Astrocyte of the spinal cord (primary cell): Measurements from ENCODE around the gene RBM47.
A peak's percentile ranks its signal among the peaks of the same experiment; 100 is the strongest.

Experiments used
- DNase-seq: peaks from one replicate; pipeline ENCODE4 v3.0.0; 2011; ENCODE audit warnings: low read depth, low spot score
- H3K4me3 ChIP-seq: 2 replicates; pipeline ENCODE4 v1.5.1; 2011; ENCODE audit warnings: low read depth, mild to moderate bottlenecking, low read length, moderate library complexity
- in situ Hi-C: cut with HindIII; loops from 2 replicates; pipeline ENCODE4 v1.10.0; 2017; ENCODE audit warnings: low sequenced_read_pairs
- TF ChIP-seq, protein P1 (sequence below): IDR thresholded peaks from 2 replicates; pipeline ENCODE4 v1.5.1; 2012; ENCODE audit warnings: low read depth, mild to moderate bottlenecking, low read length, inconsistent platforms

The RBM47 gene

DNA sequence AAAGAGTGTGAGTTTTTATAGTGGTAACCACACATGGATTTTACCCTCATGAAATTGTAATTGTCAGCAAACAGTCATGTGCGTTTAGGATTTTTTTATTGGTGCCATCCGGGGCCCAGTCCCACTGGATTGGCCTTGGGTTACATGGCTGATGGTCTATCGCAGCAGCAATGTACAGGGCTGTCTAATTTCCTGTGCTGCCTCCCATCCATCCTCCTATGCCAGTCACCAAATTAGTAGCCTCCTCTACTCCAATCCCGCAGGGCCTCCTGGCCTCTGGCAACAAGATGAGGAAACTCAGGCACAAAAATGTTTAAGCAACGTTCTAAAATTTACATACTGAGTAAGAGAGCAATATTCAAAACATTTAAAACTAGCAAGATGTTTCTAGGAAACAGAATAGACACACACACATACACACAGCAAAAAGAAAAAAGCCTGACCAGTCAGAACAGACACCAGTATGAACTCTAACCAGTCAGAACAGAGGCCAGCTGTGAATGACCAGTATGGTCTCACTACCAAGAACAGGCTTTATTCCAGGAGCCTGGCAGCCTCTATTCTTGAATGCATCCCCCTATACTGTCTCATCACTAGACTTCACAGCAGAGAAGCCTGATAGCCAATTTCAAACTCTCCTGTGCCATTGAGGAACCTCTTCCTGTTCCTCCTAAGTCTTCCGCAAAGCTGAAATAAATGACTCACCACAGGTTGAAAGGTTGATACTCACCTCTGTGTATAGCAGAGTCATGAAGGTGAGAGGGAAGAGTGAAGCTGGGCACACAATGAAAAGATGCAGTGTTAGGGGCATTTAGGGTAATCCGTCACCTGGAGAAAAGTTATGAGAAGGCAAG, 251.9 kb downstream of the RBM47 start:
- in situ Hi-C loops, result no loop called here
- H3K4me3 ChIP-seq, result no peak overlapping the region
- TF ChIP-seq, protein P1, sequence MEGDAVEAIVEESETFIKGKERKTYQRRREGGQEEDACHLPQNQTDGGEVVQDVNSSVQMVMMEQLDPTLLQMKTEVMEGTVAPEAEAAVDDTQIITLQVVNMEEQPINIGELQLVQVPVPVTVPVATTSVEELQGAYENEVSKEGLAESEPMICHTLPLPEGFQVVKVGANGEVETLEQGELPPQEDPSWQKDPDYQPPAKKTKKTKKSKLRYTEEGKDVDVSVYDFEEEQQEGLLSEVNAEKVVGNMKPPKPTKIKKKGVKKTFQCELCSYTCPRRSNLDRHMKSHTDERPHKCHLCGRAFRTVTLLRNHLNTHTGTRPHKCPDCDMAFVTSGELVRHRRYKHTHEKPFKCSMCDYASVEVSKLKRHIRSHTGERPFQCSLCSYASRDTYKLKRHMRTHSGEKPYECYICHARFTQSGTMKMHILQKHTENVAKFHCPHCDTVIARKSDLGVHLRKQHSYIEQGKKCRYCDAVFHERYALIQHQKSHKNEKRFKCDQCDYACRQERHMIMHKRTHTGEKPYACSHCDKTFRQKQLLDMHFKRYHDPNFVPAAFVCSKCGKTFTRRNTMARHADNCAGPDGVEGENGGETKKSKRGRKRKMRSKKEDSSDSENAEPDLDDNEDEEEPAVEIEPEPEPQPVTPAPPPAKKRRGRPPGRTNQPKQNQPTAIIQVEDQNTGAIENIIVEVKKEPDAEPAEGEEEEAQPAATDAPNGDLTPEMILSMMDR, result no peak
- peak; percentile 29 for DNase-seq

DNA sequence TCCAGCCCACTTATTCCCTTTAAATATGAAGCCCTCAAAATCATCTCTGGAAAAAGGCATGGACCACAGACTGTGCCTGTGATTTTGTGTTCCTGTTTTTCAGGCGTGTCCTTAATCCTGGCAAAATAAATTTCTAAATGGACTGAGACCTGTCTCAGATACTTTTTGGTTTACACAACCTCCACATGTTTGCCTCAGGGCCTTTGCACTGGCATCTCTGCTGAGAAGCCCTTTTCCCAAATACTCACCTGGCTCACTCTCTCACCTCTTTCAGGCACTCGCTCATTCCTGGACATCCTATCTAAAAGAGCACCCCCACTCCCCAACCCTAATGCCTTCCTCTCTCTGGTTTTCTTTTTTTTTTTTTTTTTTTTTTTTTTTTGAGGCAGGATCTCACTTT, 254.0 kb downstream of the RBM47 start:
- no peak overlapping the region for H3K4me3 ChIP-seq
- TF ChIP-seq, protein P1, result no peak
- no peak for DNase-seq
- in situ Hi-C loops, result no loop called here

DNA sequence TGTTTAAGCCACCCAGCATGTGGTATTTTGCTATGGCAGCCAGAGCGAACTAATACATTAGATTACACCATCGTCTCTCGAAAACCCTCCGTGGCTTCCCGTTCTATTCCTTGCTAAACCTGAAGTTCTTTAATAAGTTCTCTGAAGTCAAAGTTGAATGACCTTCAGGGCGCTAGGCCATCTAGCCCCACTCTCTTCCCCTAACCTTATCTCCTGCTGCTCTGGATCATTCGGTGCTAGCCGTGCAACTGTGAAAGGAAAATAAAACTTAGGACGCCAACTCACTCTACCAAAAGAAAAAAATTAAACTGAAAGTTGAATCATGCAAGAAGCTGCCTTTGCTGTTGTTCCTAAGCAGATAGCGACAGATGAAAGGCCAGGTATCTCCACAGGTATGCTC, 254.6 kb downstream of the RBM47 start:
- DNase-seq, result no peak
- TF ChIP-seq, protein P1, result no peak
- in situ Hi-C loops, result no loop called here
- H3K4me3 ChIP-seq, result no peak overlapping the region

DNA sequence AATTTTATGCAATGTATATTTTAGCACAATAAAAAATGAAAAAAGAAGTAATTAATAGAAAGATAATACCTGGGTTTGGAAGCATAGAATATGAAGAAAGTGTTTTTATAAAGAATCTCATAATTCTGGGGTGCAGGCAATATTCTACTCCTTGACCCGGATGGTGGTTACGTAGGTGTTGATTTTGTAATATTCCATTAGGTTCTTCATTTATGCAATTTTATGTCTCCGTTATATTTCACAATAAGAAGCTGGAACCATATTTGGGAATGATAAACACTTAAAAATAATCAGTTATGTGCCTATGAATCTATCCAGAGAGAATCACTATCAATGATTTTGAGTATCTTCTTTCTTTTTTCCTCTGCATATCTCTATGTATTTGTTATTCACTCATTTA, 256.0 kb downstream of the RBM47 start:
- no peak overlapping the region for H3K4me3 ChIP-seq
- in situ Hi-C loops, result no loop called here

More for the DNA sequence above, 256.0 kb downstream of the RBM47 start:
- TF ChIP-seq, protein P1, result no peak
- DNase-seq, result no peak
